ENCODE data around the gene IGDCC3. TPM values are rescaled to one million over a fixed set of nuclear protein-coding genes. Genes with fewer than 3 reads are reported as not detected.

IGDCC3 gene
- total RNA-seq, 2 experiments from 2014 or later: not detected

- peaks cover 20% of the 10 kb centered on the region for H3K4me1 Mint-ChIP-seq
- peak within 1 kb of the TSS; percentile 94 for H3K27ac Mint-ChIP-seq
- no peaks in the 10 kb centered on the region for H3K9me3 Mint-ChIP-seq
Observed at GRCh38 chr15:65304381-65305149, 73.2 kb downstream of the IGDCC3 start, which contains the start of gene RNU5B-1. Gene RNU5B-1 (plus strand): TSS chr15:65304677.

GRCh38 chr15:65303687-65304380, 74.0 kb downstream of the IGDCC3 start:
- no peaks in the 10 kb centered on the region for H3K9me3 Mint-ChIP-seq
- no peaks in the 10 kb centered on the region for H3K36me3 Mint-ChIP-seq
- peak overlapping the region; percentile 90 for H3K4me3 Mint-ChIP-seq
- ATAC-seq (ENCODE audit: low read depth) (no peak), DNase-seq (no peak)
- H3K27me3 Mint-ChIP-seq: peaks cover 1% of the 10 kb centered on the region
- POLR2A ChIA-PET: interaction anchor here (0.6 to 3.3 kb wide), 31 partner anchors 8 to 1194 kb away, joined by 3 to 112 read pairs (median 6); partner anchors contain the start of genes CLPX, DIS3L, HACD3 and PARP16
- H3K27ac Mint-ChIP-seq: peak overlapping the region; percentile 94
- peaks cover 20% of the 10 kb centered on the region for H3K4me1 Mint-ChIP-seq

More at GRCh38 chr15:65304381-65305149, 73.2 kb downstream of the IGDCC3 start, which contains the start of gene RNU5B-1:
- Mint-ChIP-seq H3K4me3 (peak within 1 kb of the TSS; percentile 90), H3K36me3 (no peaks in the 10 kb centered on the region), H3K27me3 (peaks cover 1% of the 10 kb centered on the region)
- POLR2A ChIA-PET: interaction anchor here (0.6 to 3.3 kb wide), 53 partner anchors 8 to 1549 kb away, joined by 3 to 112 read pairs (median 4); partner anchors contain the start of genes ANKDD1A, CLPX, DIS3L and DPP8
- ATAC-seq (ENCODE audit: low read depth): peak; percentile 75
- DNase-seq: peak; percentile 76

- H3K9me3 Mint-ChIP-seq: no peaks in the 10 kb centered on the region
- H3K27ac Mint-ChIP-seq: no peak overlapping the region
- H3K36me3 Mint-ChIP-seq: no peaks in the 10 kb centered on the region
- DNase-seq (no peak), ATAC-seq (ENCODE audit: low read depth) (no peak)
- peaks cover 28% of the 10 kb centered on the region for H3K4me1 Mint-ChIP-seq
- H3K4me3 Mint-ChIP-seq: no peak overlapping the region
- POLR2A ChIA-PET: interaction anchor here (1.9 kb wide), 1 partner anchor 117 kb away, joined by 7 read pairs; the partner anchor contains the start of gene CLPX
- peaks cover 1% of the 10 kb centered on the region for H3K27me3 Mint-ChIP-seq
Observed at GRCh38 chr15:65302061-65302460, 75.7 kb downstream of the IGDCC3 start.

GRCh38 chr15:65300924-65301441, 76.8 kb downstream of the IGDCC3 start:
- DNase-seq (no peak), ATAC-seq (ENCODE audit: low read depth) (no peak)
- no peak overlapping the region for H3K4me3 Mint-ChIP-seq
- peaks cover 31% of the 10 kb centered on the region for H3K4me1 Mint-ChIP-seq
- peaks cover 1% of the 10 kb centered on the region for H3K27me3 Mint-ChIP-seq
- H3K9me3 Mint-ChIP-seq: no peaks in the 10 kb centered on the region
- H3K36me3 Mint-ChIP-seq: no peaks in the 10 kb centered on the region
- POLR2A ChIA-PET: interaction anchor here (1.2 to 5.1 kb wide), 5 partner anchors 15 to 267 kb away, joined by 4 to 70 read pairs (median 7); partner anchors contain the start of genes CLPX and PARP16
- no peak overlapping the region for H3K27ac Mint-ChIP-seq

GRCh38 chr15:65298731-65299130, 79.1 kb downstream of the IGDCC3 start:
- Mint-ChIP-seq H3K36me3 (no peaks in the 10 kb centered on the region), H3K27ac (peak overlapping the region; percentile 65), H3K9me3 (no peaks in the 10 kb centered on the region), H3K27me3 (no peaks in the 10 kb centered on the region), H3K4me3 (peak overlapping the region; percentile 84), H3K4me1 (peaks cover 24% of the 10 kb centered on the region)
- POLR2A ChIA-PET: interaction anchor here (1.4 to 5.1 kb wide), 2 partner anchors 12 to 165 kb away, joined by 4 to 70 read pairs; partner anchors contain the start of gene PARP16
- DNase-seq (no peak), ATAC-seq (ENCODE audit: low read depth) (no peak)

GRCh38 chr15:65292938-65293518, 84.8 kb downstream of the IGDCC3 start:
- no peak for ATAC-seq (ENCODE audit: low read depth)
- peak overlapping the region; percentile 10 for H3K27ac Mint-ChIP-seq
- H3K9me3 Mint-ChIP-seq: no peaks in the 10 kb centered on the region
- POLR2A ChIA-PET: interaction anchor here (1.4 kb wide), 1 partner anchor 12 kb away, joined by 4 read pairs; the partner anchor contains the start of gene RNU5B-1
- H3K27me3 Mint-ChIP-seq: no peaks in the 10 kb centered on the region
- H3K36me3 Mint-ChIP-seq: no peaks in the 10 kb centered on the region
- H3K4me3 Mint-ChIP-seq: peak overlapping the region; percentile 14
- no peak for DNase-seq
- H3K4me1 Mint-ChIP-seq: peaks cover 23% of the 10 kb centered on the region

- Mint-ChIP-seq H3K4me3 (no peak overlapping the region), H3K4me1 (peaks cover 31% of the 10 kb centered on the region), H3K36me3 (peaks cover 2% of the 10 kb centered on the region), H3K27me3 (no peaks in the 10 kb centered on the region), H3K27ac (no peak overlapping the region), H3K9me3 (no peaks in the 10 kb centered on the region)
- DNase-seq (no peak), ATAC-seq (ENCODE audit: low read depth) (no peak)
- POLR2A ChIA-PET: no interaction called here
Observed at GRCh38 chr15:65290228-65290627, 87.6 kb downstream of the IGDCC3 start.

GRCh38 chr15:65289261-65289854, 88.4 kb downstream of the IGDCC3 start:
- H3K36me3 Mint-ChIP-seq: peaks cover 2% of the 10 kb centered on the region
- peaks cover 30% of the 10 kb centered on the region for H3K4me1 Mint-ChIP-seq
- no peak overlapping the region for H3K4me3 Mint-ChIP-seq
- ATAC-seq (ENCODE audit: low read depth) (no peak), DNase-seq (no peak)
- H3K27me3 Mint-ChIP-seq: no peaks in the 10 kb centered on the region
- H3K27ac Mint-ChIP-seq: no peak overlapping the region
- H3K9me3 Mint-ChIP-seq: no peaks in the 10 kb centered on the region
- POLR2A ChIA-PET: no interaction called here

GRCh38 chr15:65287520-65287855, 90.3 kb downstream of the IGDCC3 start:
- ATAC-seq (ENCODE audit: low read depth): no peak
- POLR2A ChIA-PET: interaction anchor here (0.9 to 4.4 kb wide), 8 partner anchors 8 to 175 kb away, joined by 3 to 112 read pairs (median 30); partner anchors contain the start of genes CLPX, PDCD7, RNU5A-1 and RNU5B-1
- H3K27me3 Mint-ChIP-seq: no peaks in the 10 kb centered on the region
- H3K4me1 Mint-ChIP-seq: peaks cover 29% of the 10 kb centered on the region
- H3K9me3 Mint-ChIP-seq: no peaks in the 10 kb centered on the region
- H3K27ac Mint-ChIP-seq: peak overlapping the region; percentile 83
- H3K4me3 Mint-ChIP-seq: peak overlapping the region; percentile 75
- peaks cover 9% of the 10 kb centered on the region for H3K36me3 Mint-ChIP-seq
- no peak for DNase-seq

GRCh38 chr15:65286704-65287519, 90.9 kb downstream of the IGDCC3 start, which contains the start of gene PARP16:
Gene PARP16 (minus strand): TSS chr15:65286883. CDS start chr15:65286426, 457 bp downstream.
- POLR2A ChIA-PET: interaction anchor here (0.7 to 4.4 kb wide), 13 partner anchors 8 to 559 kb away, joined by 3 to 112 read pairs (median 6); partner anchors contain the start of genes CLPX, DPP8, PDCD7 and RNU5A-1
- peak; percentile 95 for ATAC-seq (ENCODE audit: low read depth)
- peaks cover 31% of the 10 kb centered on the region for H3K4me1 Mint-ChIP-seq
- peak within 1 kb of the TSS; percentile 75 for H3K4me3 Mint-ChIP-seq
- H3K27ac Mint-ChIP-seq: peak within 1 kb of the TSS; percentile 83
- no peaks in the 10 kb centered on the region for H3K27me3 Mint-ChIP-seq
- peak; percentile 94 for DNase-seq
- peaks cover 14% of the 10 kb centered on the region for H3K36me3 Mint-ChIP-seq
- H3K9me3 Mint-ChIP-seq: no peaks in the 10 kb centered on the region

GRCh38 chr15:65286069-65286703, 91.6 kb downstream of the IGDCC3 start:
- DNase-seq: no peak
- ATAC-seq (ENCODE audit: low read depth): peak; percentile 16
- Mint-ChIP-seq H3K27me3 (no peaks in the 10 kb centered on the region), H3K36me3 (peaks cover 14% of the 10 kb centered on the region), H3K27ac (peak overlapping the region; percentile 83), H3K4me3 (peak overlapping the region; percentile 75), H3K4me1 (peaks cover 31% of the 10 kb centered on the region), H3K9me3 (no peaks in the 10 kb centered on the region)
- POLR2A ChIA-PET: interaction anchor here (0.6 to 4.4 kb wide), 14 partner anchors 9 to 558 kb away, joined by 3 to 112 read pairs (median 6); partner anchors contain the start of genes CLPX, DPP8, PDCD7 and RNU5A-1
